Endothelial cell of umbilical vein (primary cell): ENCODE results near the gene ZDHHC14. TPM values are rescaled to one million over a fixed set of nuclear protein-coding genes. Genes with fewer than 3 reads are reported as not detected.
A peak's percentile ranks its signal among the peaks of the same experiment; 100 is the strongest.

Experiments
- BruUV-seq: library from RNA; stranded (reverse); fragments of 400-500 nt; replicated peaks from 2 replicates; lab custom pipeline; 2021; lab: Mats Ljungman, UMichigan
- CTCF ChIA-PET: fragments of 300-600, 350-600 bp; sonication (Branson Sonifier 250); formaldehyde crosslinking; loops from one replicate; lab custom pipeline; 2021; ENCODE audit warnings: antibody characterized with exemption, inconsistent platforms; lab: Charles Lee
- POLR2A ChIA-PET: fragments of 300-600, 350-600 bp; sonication (Branson Sonifier 250); formaldehyde crosslinking; loops from one replicate; lab custom pipeline; 2021; ENCODE audit warnings: antibody characterized with exemption, inconsistent platforms; lab: Charles Lee
- DNase-seq: peaks from one replicate; pipeline ENCODE4 v3.0.0-alpha.2; 2011; ENCODE audit warnings: low read depth, low spot score
- FAIRE-seq: peaks from 2 replicates; lab custom pipeline; 2011; peaks lifted over from hg19 to GRCh38; lab: Jason Lieb, UNC
- H2AFZ ChIP-seq: 2 replicates; pipeline ENCODE4 v1.6.0; 2012; ENCODE audit warnings: low read depth, low read length, control low read depth, inconsistent platforms
- H3K27ac ChIP-seq: 2 replicates; pipeline ENCODE4 v1.5.1; 2011; ENCODE audit warnings: low read depth, mild to moderate bottlenecking, control low read depth, low read length, moderate library complexity; ENCODE audit not compliant: insufficient read depth
- H3K27me3 ChIP-seq, 2 experiments: 2 replicates each; pipeline versions ENCODE4 v1.6.0 to v1.6.1; 2011; ENCODE audit warnings: low read length in 2 of 2, mixed read lengths in 1 of 2; ENCODE audit not compliant: control insufficient read depth in 2 of 2, insufficient read depth in 2 of 2
- H3K36me3 ChIP-seq, 2 experiments: 2 replicates in 1 of 2; 3 replicates in 1 of 2; pipeline ENCODE4 v1.5.1; 2011; ENCODE audit warnings: low read length in 2 of 2, mild to moderate bottlenecking in 1 of 2, moderate library complexity in 1 of 2; ENCODE audit not compliant: control insufficient read depth in 2 of 2, insufficient read depth in 2 of 2; ENCODE audit errors: extremely low read depth in 1 of 2
- H3K4me1 ChIP-seq: 3 replicates; pipeline ENCODE4 v1.5.1; 2011; ENCODE audit warnings: mild to moderate bottlenecking, low read length; ENCODE audit not compliant: control insufficient read depth, insufficient read depth; ENCODE audit errors: extremely low read depth
- H3K4me2 ChIP-seq: 2 replicates; pipeline ENCODE4 v1.6.1; 2011; ENCODE audit warnings: low read length, control low read depth, mixed read lengths; ENCODE audit not compliant: insufficient read depth
- H3K4me3 ChIP-seq, 3 experiments: fragments of 200-600 bp in 1 of 3; sonication (generic), shearing (Covaris generic) in 1 of 3; replicated peaks in 1 of 3; 2 replicates each; pipeline ENCODE4 v1.5.1; 2011 to 2016; ENCODE audit warnings: control low read depth in 3 of 3, low read length in 3 of 3, mild to moderate bottlenecking in 2 of 3, inconsistent platforms in 1 of 3, low read depth in 1 of 3, moderate library complexity in 1 of 3; ENCODE audit not compliant: insufficient read depth in 1 of 3
- H3K79me2 ChIP-seq: 2 replicates; pipeline ENCODE4 v1.6.0; 2012; ENCODE audit warnings: low read length, inconsistent platforms; ENCODE audit not compliant: control insufficient read depth, insufficient read depth
- H3K9ac ChIP-seq: replicated peaks from 2 replicates; pipeline ENCODE3; 2011; ENCODE audit warnings: low read length, control low read depth; ENCODE audit not compliant: insufficient read depth; ENCODE audit errors: extremely low read depth
- H3K9me1 ChIP-seq: replicated peaks from 3 replicates; pipeline ENCODE4 v1.6.0; 2011; ENCODE audit warnings: mild to moderate bottlenecking, low read length; ENCODE audit not compliant: control insufficient read depth, insufficient read depth; ENCODE audit errors: extremely low read depth
- H3K9me3 ChIP-seq: replicated peaks from 2 replicates; pipeline ENCODE4 v1.5.1; 2012; ENCODE audit warnings: low read length, inconsistent platforms; ENCODE audit not compliant: control insufficient read depth, insufficient read depth
- H4K20me1 ChIP-seq: replicated peaks from 2 replicates; pipeline ENCODE3; 2011; ENCODE audit warnings: mild to moderate bottlenecking, low read length; ENCODE audit not compliant: control insufficient read depth, insufficient read depth; ENCODE audit errors: extremely low read depth
- CTCF ChIP-seq, 2 donors: IDR thresholded peaks; 1 replicate in 1 of 2; 2 replicates in 1 of 2; pipeline ENCODE4 v1.5.1; 2011; ENCODE audit warnings: low read length in 2 of 2, mild to moderate bottlenecking in 2 of 2, moderate library complexity in 2 of 2, control low read depth in 1 of 2, inconsistent platforms in 1 of 2, low read depth in 1 of 2; ENCODE audit not compliant: insufficient read depth in 1 of 2; ENCODE audit errors: extremely low read depth in 1 of 2
- EZH2 ChIP-seq: IDR thresholded peaks from 2 replicates; pipeline ENCODE4 v1.6.1; 2012; ENCODE audit warnings: borderline replicate concordance, low read depth, mild to moderate bottlenecking, moderate library complexity, low read length, inconsistent platforms; ENCODE audit not compliant: severe bottlenecking
- FOS ChIP-seq: IDR thresholded peaks from 2 replicates; pipeline ENCODE4 v1.6.1; 2011; ENCODE audit warnings: mild to moderate bottlenecking, low read length, moderate library complexity, borderline replicate concordance; ENCODE audit not compliant: insufficient read depth
- GATA2 ChIP-seq: IDR thresholded peaks from 2 replicates; pipeline ENCODE4 v1.7.0; 2011; ENCODE audit warnings: low read depth, mild to moderate bottlenecking, moderate library complexity, mixed read lengths, low read length; ENCODE audit not compliant: insufficient read length, insufficient read depth
- JUN ChIP-seq: IDR thresholded peaks from 2 replicates; pipeline ENCODE4 v1.6.1; 2011; ENCODE audit warnings: borderline replicate concordance, low read depth; ENCODE audit not compliant: insufficient read length, insufficient read depth
- MYC ChIP-seq: IDR thresholded peaks from one replicate; pipeline ENCODE4 v1.6.1; 2011; ENCODE audit warnings: mild to moderate bottlenecking, low read depth, low read length
- POLR2A ChIP-seq: IDR thresholded peaks from 2 replicates; pipeline ENCODE4 v1.6.1; 2012; ENCODE audit warnings: low read depth, mild to moderate bottlenecking, control low read depth, low read length
- POLR2AphosphoS5 ChIP-seq: IDR thresholded peaks from 2 replicates; pipeline ENCODE4 v1.6.1; 2012; ENCODE audit warnings: low read depth, mild to moderate bottlenecking, control low read depth, low read length, moderate library complexity; ENCODE audit not compliant: insufficient read depth
- dilution Hi-C: fragments of 300-500 bp; cut with MboI; formaldehyde crosslinking; loops from one replicate; pipeline ENCODE4 v1.15.0; 2019; ENCODE audit warnings: low sequenced_read_pairs; ENCODE audit not compliant: extremely low pct_ligation_motif_present
- intact Hi-C: fragments of 100-400 bp; cut with micrococcal nuclease; formaldehyde crosslinking; loops from one replicate; pipeline ENCODE4 v1.10.0; 2022
- polyA plus RNA-seq, 4 experiments: library from polyadenylated mRNA; depleted of rRNA in 3 of 4; stranded (reverse) in 3 of 4; unstranded in 1 of 4; fragments of >200 nt; gene quantifications; 2 replicates each; pipeline versions ENCODE4 v1.2.1 to v1.2.3, GENCODE V29; 2011 to 2012; ENCODE audit warnings: missing spikeins in 1 of 4
- total RNA-seq: library from RNA; stranded (reverse); gene quantifications from 2 replicates; pipeline ENCODE4 v1.2.3, GENCODE V29; 2021
- TF ChIP-seq, protein P1 (sequence below): IDR thresholded peaks from 2 replicates; pipeline ENCODE4 v1.6.1; 2011; ENCODE audit not compliant: insufficient read depth, insufficient read length

ZDHHC14 gene
- total and polyA plus RNA-seq, 2 donors (not counting 3 experiments of a cell fraction or from before 2014, with no cell fraction given): 23.0 to 25.6 TPM

- POLR2A ChIA-PET: no interaction called here
- Histone ChIP-seq H3K9me1 (no peaks in the 10 kb centered on the region), H3K79me2 (no peaks in the 10 kb centered on the region), H3K9ac (no peak overlapping the region), H3K4me3 (no peak overlapping the region), H3K4me1 (no peaks in the 10 kb centered on the region), H3K4me2 (no peak overlapping the region), H3K27me3 (no peaks in the 10 kb centered on the region), H2AFZ (no peak overlapping the region), H4K20me1 (no peaks in the 10 kb centered on the region), H3K36me3 (no peaks in the 10 kb centered on the region), H3K9me3 (no peaks in the 10 kb centered on the region), H3K27ac (no peak overlapping the region)
- no TSS peak for BruUV-seq
- no peak for TF ChIP-seq GATA2
- TF ChIP-seq EZH2: no peak
- no peak for TF ChIP-seq POLR2A
- TF ChIP-seq FOS: no peak
- no peak for TF ChIP-seq MYC
- TF ChIP-seq, protein P1, sequence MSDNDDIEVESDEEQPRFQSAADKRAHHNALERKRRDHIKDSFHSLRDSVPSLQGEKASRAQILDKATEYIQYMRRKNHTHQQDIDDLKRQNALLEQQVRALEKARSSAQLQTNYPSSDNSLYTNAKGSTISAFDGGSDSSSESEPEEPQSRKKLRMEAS: no peak
- no peak for TF ChIP-seq JUN
- TF ChIP-seq CTCF (IDR thresholded peaks at IDR 0.05; ENCODE audit: extremely low read depth in 1 of 2, insufficient read depth in 1 of 2, low read depth in 1 of 2, low read length in 2 of 2): no peak
- TF ChIP-seq POLR2AphosphoS5: no peak
- FAIRE-seq (peak; percentile 40), DNase-seq (no peak)
- intact Hi-C loops: no loop called here
- CTCF ChIA-PET: interaction anchor here (1.4 kb wide), 1 partner anchor 9 kb away, joined by 7 read pairs; no protein-coding TSS in a partner anchor
- dilution Hi-C loops: no loop called here
Measured at GRCh38 chr6:157521362-157522335, 140.7 kb downstream of the ZDHHC14 start.
